Measurements from ENCODE around the gene CD164.
"Not testable (repeated sequence)": the region's sequence is repeated elsewhere in the genome, so short reads cannot be mapped to it uniquely, and the experiment has no call there.

The CD164 gene

GRCh38 chr6:109342506-109342905, 39.8 kb downstream of the CD164 start:
- H3K4me1 Mint-ChIP-seq (ENCODE audit: low read depth), result peaks cover 4% of the 10 kb centered on the region
- H3K4me3 Mint-ChIP-seq, result no peak overlapping the region
- H3K27me3 Mint-ChIP-seq (ENCODE audit: low read depth), result no peaks in the 10 kb centered on the region
- H3K9me3 Mint-ChIP-seq, result no peaks in the 10 kb centered on the region
- peaks cover 1% of the 10 kb centered on the region for H3K36me3 Mint-ChIP-seq (ENCODE audit: low read depth)
- H3K27ac Mint-ChIP-seq, result no peak overlapping the region

DNA sequence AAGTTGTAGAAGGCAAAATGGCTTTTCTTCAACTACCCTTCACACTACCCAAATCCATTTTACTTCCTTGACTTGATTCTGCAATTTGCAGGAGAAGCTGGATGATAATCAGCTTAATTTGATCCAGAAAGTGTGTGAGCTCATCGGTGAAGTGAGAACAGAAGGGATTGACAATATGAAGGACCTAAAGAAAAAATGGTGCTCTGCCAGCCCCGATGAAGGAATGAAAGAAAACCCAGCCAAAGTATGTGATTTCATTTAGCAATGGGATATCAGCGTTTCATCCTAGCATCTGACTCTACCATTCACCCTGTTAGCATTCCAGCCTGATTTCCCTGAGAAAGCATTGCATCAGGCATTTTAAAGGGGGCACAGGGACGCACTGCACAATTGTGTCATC, 41.5 kb downstream of the CD164 start:
- Mint-ChIP-seq H3K27ac (no peak overlapping the region), H3K4me3 (no peak overlapping the region), H3K36me3 (ENCODE audit: low read depth) (peaks cover 3% of the 10 kb centered on the region), H3K9me3 (no peaks in the 10 kb centered on the region), H3K4me1 (ENCODE audit: low read depth) (peaks cover 6% of the 10 kb centered on the region), H3K27me3 (ENCODE audit: low read depth) (no peaks in the 10 kb centered on the region)

GRCh38 chr6:109339906-109340678, 42.2 kb downstream of the CD164 start:
- Mint-ChIP-seq H3K4me1 (ENCODE audit: low read depth) (peaks cover 6% of the 10 kb centered on the region), H3K27ac (no peak overlapping the region)

DNA sequence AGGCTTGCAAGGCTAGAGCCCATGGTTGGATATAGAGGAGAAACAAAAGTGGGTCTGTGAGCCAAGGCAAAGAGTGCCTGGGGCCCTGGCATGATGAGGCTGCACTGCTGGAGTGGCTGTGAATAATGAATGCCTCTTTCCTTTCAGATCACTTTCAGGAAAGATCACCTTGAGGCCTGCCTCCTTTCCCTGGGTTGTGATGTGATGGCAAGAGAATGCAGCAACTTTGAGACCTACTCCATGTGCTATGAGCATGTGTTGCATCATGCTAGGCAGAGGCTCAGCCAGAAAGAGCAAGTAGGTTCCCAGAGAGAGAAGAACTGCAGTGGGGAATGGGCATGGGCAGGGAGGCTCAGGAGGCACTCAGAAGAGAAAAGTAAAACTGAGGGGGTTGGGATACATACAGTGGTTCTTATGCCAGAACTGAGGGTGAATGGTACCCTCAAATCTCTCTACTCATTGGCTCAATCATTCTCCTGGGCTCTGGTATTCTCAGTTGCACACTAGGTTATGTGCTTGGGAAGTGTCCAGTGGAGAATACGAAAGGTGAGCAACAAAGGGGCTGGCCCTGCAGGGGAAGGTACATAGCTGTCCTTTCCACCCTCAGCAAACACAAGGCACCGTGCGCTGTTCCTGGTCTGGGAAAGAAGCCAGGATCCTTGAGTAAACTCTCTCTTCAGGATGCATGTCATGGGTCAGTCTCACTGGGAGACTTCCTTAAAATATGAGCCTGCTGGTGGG, 45.9 kb downstream of the CD164 start:
- Mint-ChIP-seq H3K36me3 (ENCODE audit: low read depth) (peaks cover 4% of the 10 kb centered on the region), H3K27me3 (ENCODE audit: low read depth) (no peaks in the 10 kb centered on the region), H3K9me3 (no peaks in the 10 kb centered on the region), H3K27ac (no peak overlapping the region), H3K4me3 (no peak overlapping the region), H3K4me1 (ENCODE audit: low read depth) (peaks cover 8% of the 10 kb centered on the region)

More at GRCh38 chr6:109339906-109340678, 42.2 kb downstream of the CD164 start:
- Mint-ChIP-seq H3K9me3 (no peaks in the 10 kb centered on the region), H3K36me3 (ENCODE audit: low read depth) (peaks cover 3% of the 10 kb centered on the region), H3K27me3 (ENCODE audit: low read depth) (no peaks in the 10 kb centered on the region), H3K4me3 (no peak overlapping the region)

GRCh38 chr6:109333870-109334269, 48.4 kb downstream of the CD164 start:
- H3K4me3 Mint-ChIP-seq; H3K9me3 Mint-ChIP-seq; H3K27me3 Mint-ChIP-seq (ENCODE audit: low read depth); H3K4me1 Mint-ChIP-seq (ENCODE audit: low read depth); H3K36me3 Mint-ChIP-seq (ENCODE audit: low read depth); H3K27ac Mint-ChIP-seq: not testable (repeated sequence)

DNA sequence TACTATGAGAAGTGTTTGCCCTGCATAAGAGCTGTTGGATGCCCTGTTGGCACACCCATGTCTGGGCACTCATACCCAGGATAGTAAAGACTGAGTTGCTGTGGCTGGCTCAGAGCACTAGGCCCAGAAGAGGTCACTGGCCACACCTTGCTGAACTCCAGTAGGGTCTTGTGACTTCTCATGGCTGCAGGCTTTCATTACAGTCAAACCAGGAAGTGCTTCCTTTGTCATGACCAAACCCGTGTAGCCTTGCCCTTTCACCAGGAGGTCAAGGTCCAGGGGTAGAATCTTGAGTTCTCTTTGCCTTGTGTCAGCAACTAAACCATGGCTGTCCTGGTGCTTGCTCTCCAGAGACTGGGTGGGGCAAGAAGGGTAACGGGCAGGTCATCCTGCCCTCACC, 49.5 kb downstream of the CD164 start:
- Mint-ChIP-seq H3K36me3 (ENCODE audit: low read depth) (peaks cover 4% of the 10 kb centered on the region), H3K9me3 (no peaks in the 10 kb centered on the region), H3K27me3 (ENCODE audit: low read depth) (no peaks in the 10 kb centered on the region), H3K4me1 (ENCODE audit: low read depth) (peaks cover 4% of the 10 kb centered on the region), H3K27ac (no peak overlapping the region), H3K4me3 (no peak overlapping the region)

DNA sequence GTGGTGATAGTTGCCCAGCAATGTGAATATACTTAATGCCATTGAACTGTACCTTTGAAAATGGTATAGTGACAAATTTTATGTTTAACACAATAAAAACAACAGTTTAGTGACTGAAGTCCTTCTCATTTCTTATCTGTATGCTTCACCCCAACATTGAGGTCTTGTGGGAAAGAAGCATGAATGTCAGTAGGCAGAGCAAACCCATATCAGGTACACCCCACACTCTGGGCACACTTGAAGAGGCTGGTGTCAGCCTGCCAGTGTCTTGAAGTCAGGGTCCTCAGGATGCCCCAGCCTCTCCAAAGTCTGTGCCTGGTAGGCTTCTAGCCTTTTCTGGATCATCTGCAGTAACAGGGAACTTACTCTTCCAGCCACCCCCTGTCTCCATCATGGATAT, 51.2 kb downstream of the CD164 start:
- Mint-ChIP-seq H3K36me3 (ENCODE audit: low read depth) (peaks cover 2% of the 10 kb centered on the region), H3K27ac (no peak overlapping the region), H3K4me1 (ENCODE audit: low read depth) (peaks cover 2% of the 10 kb centered on the region), H3K27me3 (ENCODE audit: low read depth) (no peaks in the 10 kb centered on the region), H3K4me3 (no peak overlapping the region), H3K9me3 (no peaks in the 10 kb centered on the region)

DNA sequence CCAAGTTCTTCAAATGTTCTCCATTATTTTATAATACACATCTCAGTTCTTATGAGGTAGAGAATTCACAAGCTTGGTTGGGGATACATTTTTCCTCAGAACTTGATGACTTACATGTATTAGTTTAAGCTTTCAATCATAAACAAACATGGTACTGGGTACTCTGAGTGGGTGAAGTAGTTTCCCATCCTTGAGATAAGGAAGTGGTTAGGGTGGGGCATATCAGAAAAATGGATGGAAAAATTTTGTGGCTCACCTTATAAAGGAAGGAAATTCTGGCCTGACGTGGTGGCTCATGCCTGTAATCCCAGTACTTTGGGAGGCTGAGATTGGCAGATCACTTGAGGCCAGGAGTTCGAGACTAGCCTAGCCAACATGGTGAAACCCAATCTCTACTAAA, 52.0 kb downstream of the CD164 start:
- H3K27ac Mint-ChIP-seq, result no peak overlapping the region
- H3K4me1 Mint-ChIP-seq (ENCODE audit: low read depth), result peaks cover 2% of the 10 kb centered on the region
- H3K9me3 Mint-ChIP-seq, result no peaks in the 10 kb centered on the region
- H3K27me3 Mint-ChIP-seq (ENCODE audit: low read depth), result no peaks in the 10 kb centered on the region
- H3K4me3 Mint-ChIP-seq, result no peak overlapping the region
- H3K36me3 Mint-ChIP-seq (ENCODE audit: low read depth), result peaks cover 2% of the 10 kb centered on the region

- H3K27ac Mint-ChIP-seq, result no peak overlapping the region
- no peak overlapping the region for H3K4me3 Mint-ChIP-seq
- H3K9me3 Mint-ChIP-seq, result no peaks in the 10 kb centered on the region
- H3K36me3 Mint-ChIP-seq (ENCODE audit: low read depth), result no peaks in the 10 kb centered on the region
- H3K4me1 Mint-ChIP-seq (ENCODE audit: low read depth), result peaks cover 2% of the 10 kb centered on the region
- H3K27me3 Mint-ChIP-seq (ENCODE audit: low read depth), result no peaks in the 10 kb centered on the region
These were observed 53.6 kb downstream of the CD164 start for GRCh38 chr6:109328629-109329028.

DNA sequence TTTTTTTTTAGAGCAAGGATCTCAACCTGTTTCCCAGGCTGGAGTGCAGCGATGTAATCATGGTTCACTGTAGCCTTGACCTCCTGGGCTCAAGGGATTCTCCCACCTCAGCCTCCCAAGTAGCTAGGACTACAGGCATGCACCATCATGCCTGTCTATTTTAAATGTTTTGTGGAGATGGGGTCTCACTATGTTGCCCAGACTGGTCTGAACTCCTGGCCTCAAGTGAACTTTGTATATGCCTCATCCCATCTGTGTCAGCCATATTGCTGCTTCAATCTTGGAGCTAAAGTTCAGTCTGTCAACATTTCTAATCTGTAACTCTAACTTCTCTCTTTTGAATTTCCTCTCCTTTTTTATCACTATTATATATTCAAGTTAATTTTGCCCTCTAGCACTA, 54.3 kb downstream of the CD164 start:
- H3K27ac Mint-ChIP-seq, result no peak overlapping the region
- no peaks in the 10 kb centered on the region for H3K27me3 Mint-ChIP-seq (ENCODE audit: low read depth)
- H3K36me3 Mint-ChIP-seq (ENCODE audit: low read depth), result no peaks in the 10 kb centered on the region
- H3K4me3 Mint-ChIP-seq, result no peak overlapping the region
- no peaks in the 10 kb centered on the region for H3K9me3 Mint-ChIP-seq
- peaks cover 5% of the 10 kb centered on the region for H3K4me1 Mint-ChIP-seq (ENCODE audit: low read depth)

DNA sequence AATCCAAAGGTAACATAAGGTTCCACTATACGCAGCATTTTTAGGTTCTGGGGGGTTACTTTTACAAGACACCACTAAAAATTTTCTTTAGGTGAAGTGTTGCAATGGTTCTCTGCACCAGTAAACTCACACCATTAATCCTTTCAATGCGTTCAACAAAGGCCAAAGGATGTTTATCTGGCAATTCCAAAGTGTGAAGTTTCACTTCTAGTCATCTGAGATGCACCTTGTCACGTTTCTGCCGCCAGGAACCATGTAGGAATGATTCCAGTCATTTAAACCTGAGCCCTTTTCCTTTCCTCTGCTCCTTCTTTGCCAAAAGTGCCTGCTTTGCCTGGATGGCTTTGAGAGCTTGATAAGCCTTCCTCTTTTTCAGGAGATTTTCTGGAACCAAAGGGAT, 54.8 kb downstream of the CD164 start:
- Mint-ChIP-seq H3K4me3 (no peak overlapping the region), H3K27ac (no peak overlapping the region), H3K4me1 (ENCODE audit: low read depth) (peaks cover 7% of the 10 kb centered on the region), H3K27me3 (ENCODE audit: low read depth) (no peaks in the 10 kb centered on the region), H3K36me3 (ENCODE audit: low read depth) (no peaks in the 10 kb centered on the region), H3K9me3 (no peaks in the 10 kb centered on the region)

GRCh38 chr6:109326351-109326750, 55.9 kb downstream of the CD164 start:
- no peak overlapping the region for H3K4me3 Mint-ChIP-seq
- no peaks in the 10 kb centered on the region for H3K36me3 Mint-ChIP-seq (ENCODE audit: low read depth)
- no peaks in the 10 kb centered on the region for H3K9me3 Mint-ChIP-seq
- H3K27ac Mint-ChIP-seq, result no peak overlapping the region
- H3K27me3 Mint-ChIP-seq (ENCODE audit: low read depth), result no peaks in the 10 kb centered on the region
- H3K4me1 Mint-ChIP-seq (ENCODE audit: low read depth), result peaks cover 6% of the 10 kb centered on the region

DNA sequence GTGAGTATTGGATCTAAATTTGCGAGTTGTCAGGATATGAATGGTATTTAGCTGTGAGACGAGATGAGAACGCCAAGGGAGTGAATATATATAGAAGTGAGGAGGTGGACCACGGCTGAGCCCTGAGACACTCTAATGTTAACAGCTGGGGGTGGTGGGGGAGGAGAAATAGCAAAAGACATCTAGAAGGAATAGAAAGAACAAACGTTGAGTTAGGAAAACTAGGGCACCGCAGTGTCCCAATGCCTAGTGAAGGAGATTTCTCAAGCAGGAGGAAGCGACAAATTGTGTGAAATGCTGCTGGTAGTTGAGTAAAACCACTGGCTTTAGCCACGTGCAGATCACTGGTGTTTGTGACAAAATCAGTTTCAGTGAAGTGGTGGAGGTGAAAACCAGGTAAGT, 56.9 kb downstream of the CD164 start:
- no peak overlapping the region for H3K4me3 Mint-ChIP-seq
- H3K27me3 Mint-ChIP-seq (ENCODE audit: low read depth), result no peaks in the 10 kb centered on the region
- H3K27ac Mint-ChIP-seq, result no peak overlapping the region
- peaks cover 6% of the 10 kb centered on the region for H3K4me1 Mint-ChIP-seq (ENCODE audit: low read depth)
- H3K36me3 Mint-ChIP-seq (ENCODE audit: low read depth), result no peaks in the 10 kb centered on the region
- no peaks in the 10 kb centered on the region for H3K9me3 Mint-ChIP-seq

- no peak overlapping the region for H3K4me3 Mint-ChIP-seq
- H3K36me3 Mint-ChIP-seq (ENCODE audit: low read depth), result no peaks in the 10 kb centered on the region
- H3K9me3 Mint-ChIP-seq, result no peaks in the 10 kb centered on the region
- H3K27me3 Mint-ChIP-seq (ENCODE audit: low read depth), result no peaks in the 10 kb centered on the region
- H3K4me1 Mint-ChIP-seq (ENCODE audit: low read depth), result peaks cover 6% of the 10 kb centered on the region
- no peak overlapping the region for H3K27ac Mint-ChIP-seq
These were observed 59.0 kb downstream of the CD164 start for GRCh38 chr6:109323241-109323640.

GRCh38 chr6:109322825-109323224, 59.4 kb downstream of the CD164 start:
- H3K27ac Mint-ChIP-seq, result no peak overlapping the region
- no peak overlapping the region for H3K4me3 Mint-ChIP-seq
- no peaks in the 10 kb centered on the region for H3K9me3 Mint-ChIP-seq
- peaks cover 6% of the 10 kb centered on the region for H3K4me1 Mint-ChIP-seq (ENCODE audit: low read depth)
- H3K36me3 Mint-ChIP-seq (ENCODE audit: low read depth), result no peaks in the 10 kb centered on the region
- no peaks in the 10 kb centered on the region for H3K27me3 Mint-ChIP-seq (ENCODE audit: low read depth)
